HG02623 (cell line): ENCODE measurements around the gene LGALS16.
"Not testable (repeated sequence)": the region's sequence is repeated elsewhere in the genome, so short reads cannot be mapped to it uniquely, and the experiment has no call there.

Source experiments
- ATAC-seq: cut with Tn5 transposase; IDR thresholded peaks from one replicate; pipeline ENCODE4 v1.9.1; 2021; ENCODE audit warnings: moderate library complexity; ENCODE audit not compliant: unreplicated experiment

The LGALS16 gene

DNA sequence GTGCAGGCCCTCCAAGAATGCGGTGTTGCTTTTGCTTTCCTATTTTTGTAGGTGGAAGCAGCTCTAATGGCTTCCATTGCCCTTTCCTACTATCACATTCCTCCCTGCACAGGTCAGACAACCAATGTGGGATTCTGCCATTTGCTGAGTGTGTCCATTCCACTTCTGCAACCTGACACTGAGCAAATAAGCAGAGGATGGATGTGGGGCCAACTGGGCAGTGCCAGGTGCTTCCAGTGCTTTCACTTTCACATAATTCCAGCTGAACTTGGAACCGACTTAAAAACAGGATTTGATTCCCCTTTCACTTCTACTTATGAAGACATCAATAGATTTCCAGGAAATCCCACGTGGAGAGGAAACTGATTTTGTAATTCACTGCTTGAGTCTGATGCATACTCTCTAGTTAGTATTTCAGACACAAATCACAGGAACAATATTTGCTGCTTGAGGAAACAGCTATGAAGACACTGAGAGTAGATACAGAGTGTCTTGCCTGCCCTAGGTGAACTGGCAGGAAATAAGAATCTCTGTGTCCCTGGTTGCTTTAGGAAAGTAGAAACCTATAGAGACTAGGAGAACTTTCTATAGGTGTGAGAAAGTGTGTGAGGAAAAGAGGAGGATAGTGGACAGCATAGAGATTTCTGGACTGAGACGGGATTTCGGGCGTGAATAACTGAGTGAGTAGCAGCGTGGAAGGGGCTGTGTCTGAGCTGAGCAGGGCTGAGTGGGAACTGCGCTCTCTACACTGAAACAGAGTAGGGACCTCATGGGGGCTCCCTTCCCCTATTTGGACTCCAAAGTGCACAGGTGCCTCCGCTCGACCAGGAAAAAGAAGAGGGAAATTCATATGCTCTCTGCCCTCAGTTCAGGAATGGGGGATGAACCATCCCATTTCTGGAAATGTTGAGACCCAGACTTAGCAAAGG is 22.5 kb downstream of the LGALS16 start:
- ATAC-seq = no peak

DNA sequence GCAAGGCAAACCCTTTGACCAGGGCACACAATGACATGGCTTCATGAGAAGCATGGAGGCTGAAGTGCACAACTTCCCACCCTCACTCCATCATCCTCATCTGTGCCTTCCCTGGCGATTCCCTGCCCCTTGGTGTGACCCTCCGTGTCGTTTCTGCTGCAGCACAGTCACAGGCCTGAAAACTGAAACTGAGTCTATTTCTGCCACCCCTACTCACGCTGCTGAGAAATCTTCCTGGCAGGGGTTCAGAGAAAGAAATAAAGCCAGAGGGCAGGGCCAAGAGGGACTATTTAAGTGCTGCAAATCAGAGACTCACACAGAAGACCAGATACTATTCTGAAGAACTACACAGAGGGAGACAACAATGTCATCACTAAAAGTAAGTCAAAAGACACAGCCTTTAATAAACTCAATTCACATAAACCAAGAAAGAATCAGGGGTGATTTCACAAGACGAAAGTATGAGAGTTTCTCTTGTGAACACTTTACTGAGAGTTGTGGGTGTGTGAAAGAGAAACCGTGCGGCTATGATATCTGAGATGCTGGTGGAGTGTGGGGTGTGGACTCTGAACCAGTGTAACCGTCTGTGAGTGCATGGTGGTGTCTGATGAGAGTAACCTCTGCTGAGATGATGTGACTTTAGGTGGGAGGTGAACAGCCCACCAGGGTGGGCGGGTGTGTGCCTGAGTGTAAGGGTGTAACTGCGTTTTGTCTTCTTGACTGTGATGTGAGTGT is 23.5 kb downstream of the LGALS16 start:
- ATAC-seq = no peak

DNA sequence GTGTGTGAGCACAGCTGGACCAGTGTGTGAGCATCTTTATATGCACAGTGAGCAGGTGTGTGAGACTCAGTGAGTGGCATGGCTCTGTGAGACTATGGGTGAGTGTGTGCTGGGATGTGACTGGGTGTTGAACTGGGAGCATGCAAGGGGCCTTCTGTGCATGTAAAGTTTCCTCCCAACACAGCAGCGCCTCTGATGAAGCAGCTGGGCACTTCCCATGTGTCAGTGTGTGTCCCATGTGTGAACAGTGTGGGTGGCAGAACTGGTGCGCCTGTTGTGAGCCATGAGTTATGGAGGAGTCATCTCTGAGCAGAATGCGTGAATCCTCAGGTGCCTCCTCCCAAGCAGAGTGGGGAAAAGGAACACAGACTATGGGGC is 24.1 kb downstream of the LGALS16 start:
- no peak for ATAC-seq

DNA sequence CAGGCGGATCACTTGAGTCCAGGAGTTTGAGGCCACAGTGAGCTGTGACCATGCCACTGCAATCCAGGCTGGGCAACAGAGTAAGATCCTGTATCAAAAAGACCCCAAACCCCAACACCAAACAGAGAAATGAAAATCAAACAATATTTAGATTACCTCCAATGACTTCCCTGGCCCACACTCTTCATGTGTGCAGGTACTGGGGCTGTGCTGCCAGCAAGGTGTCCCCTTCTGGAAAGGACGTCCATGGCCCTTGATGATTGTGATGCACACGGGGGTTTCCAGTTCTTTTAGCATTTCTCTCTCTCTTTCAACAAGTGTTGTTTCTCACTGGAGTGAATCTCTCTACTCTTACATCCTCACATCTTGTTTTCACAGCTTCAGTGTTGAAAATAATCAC is 24.9 kb downstream of the LGALS16 start:
- no peak for ATAC-seq

DNA sequence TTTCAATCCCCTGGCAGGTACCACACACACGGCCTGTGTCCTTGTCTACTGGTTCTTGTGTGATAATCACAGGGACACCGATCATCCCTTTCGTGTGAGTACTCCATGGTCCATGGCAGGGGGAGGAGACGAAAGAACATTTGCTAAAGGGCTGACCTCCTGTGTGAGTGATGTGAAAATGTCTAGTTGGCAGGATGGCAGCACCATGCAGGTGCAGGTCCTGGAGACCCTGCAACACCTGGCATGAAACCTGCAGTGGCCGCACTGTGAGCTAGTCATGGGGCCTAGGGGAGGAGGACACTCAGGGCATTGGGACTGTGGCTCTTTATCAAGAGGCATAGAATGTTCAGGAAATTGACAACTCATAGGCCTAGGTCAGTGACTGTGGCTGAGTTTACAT is 25.7 kb downstream of the LGALS16 start:
- ATAC-seq = no peak

DNA sequence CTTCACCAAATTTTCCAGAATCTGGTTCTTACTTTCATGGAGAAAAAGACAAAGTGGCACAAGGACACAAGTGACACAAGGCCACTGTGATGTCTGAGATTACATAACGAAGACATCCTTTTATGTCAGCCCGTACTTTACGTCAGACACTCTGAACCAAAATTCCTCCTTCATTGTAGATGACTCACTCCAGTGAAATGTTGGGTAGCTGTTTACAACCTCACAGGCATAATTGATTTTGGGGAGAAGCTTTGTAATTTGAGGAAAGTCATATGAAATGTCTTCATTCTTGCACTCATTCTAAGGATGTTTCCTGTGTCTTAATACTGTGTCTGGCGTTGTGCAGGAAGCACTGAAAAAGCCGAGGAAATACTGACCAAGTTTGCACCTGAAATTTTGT is 28.6 kb downstream of the LGALS16 start:
- ATAC-seq = no peak

DNA sequence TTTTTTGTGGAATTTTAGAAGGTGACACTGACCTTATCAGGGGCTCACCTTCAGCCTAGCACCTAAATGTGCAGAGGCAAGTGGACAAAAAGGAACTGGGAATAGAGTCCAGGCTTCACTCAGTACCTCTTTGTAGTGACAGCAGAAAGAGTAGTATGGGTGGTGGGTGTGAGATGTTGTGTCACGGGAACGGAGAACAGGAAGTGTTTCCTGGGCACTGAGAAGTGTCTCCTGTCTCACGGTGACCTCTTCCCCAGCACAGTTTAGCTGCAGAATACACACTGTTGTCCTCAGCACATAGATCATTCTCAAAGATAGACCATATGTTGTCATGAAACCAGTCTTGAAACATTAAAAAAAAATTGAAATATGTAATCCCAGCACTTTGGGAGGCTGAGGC is 31.0 kb downstream of the LGALS16 start:
- ATAC-seq = no peak

DNA sequence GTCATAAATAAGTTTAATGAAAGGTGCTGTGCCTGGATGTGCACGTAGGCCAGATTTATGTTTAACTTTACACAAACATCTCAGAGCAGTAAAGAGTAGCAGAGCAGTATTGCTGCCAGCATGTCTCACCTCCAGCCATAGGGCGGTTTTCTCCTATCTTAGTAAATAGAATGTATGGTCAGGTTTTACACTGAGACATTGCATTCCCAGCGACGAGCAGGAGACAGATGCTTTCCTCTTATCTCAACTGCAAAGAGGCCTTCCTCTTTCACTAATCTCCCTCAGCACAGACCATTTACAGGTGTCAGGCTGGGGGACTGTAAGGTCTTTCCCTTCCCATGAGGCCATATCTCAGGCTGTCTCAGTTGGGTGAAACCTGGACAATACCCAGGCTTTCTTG is 32.9 kb downstream of the LGALS16 start:
- ATAC-seq = not testable (repeated sequence)

DNA sequence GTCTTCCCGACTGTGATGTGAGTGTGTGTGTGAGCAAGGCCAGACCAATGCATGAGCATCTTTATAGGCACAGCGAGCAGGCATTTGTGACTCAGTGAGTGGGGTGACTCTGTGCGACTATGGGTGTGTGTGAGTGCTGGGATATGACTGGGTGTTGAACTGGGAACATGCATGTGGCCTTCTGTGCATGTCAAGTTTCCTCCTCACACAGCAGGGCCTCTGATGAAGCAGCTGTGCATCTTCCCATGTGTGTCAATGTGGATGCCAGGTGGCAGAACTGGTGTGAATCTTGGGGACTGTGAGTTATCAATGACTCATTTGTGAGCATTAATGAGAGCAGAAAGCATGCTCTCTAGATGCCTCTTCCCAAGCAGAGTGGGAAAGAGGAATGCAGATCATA is 36.5 kb downstream of the LGALS16 start:
- ATAC-seq = no peak

DNA sequence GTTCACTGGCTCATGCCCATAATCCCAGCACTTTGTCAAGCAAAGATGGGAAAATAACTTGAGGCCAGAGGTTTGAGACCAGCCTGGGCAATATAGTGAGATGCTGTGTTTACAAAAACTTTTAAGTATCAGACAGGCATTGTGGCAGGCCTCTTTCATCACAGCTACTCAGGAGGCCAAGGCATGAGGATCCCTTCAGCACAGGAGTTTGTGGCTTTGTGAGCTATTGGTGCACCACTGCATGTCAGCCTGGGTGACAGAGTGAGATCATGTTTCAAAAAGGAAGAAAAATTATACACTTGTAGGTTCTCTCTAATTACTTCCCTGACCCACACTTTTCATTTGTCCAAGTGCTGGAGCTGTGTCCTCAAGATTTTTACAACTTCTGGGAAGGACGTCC is 37.1 kb downstream of the LGALS16 start:
- ATAC-seq = no peak

DNA sequence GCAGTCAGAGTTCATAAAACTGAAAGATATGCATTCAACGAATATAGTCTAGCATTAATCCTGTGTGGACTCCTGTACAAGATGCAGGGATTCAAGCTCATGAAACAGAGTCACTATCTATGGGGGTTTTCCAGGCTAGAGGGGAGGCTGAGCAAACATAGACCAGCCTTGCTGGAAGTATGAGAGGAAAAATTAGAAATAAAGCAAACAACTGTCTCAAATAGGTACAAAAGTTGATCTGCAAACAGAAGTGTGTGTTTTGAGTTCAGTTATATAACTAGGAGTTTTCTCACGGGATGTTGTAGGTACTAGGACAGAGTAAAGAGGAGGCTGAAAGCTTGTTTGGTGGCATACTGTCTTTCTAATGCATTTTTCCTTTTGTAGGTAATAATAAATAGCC is 40.0 kb downstream of the LGALS16 start:
- ATAC-seq = no peak

DNA sequence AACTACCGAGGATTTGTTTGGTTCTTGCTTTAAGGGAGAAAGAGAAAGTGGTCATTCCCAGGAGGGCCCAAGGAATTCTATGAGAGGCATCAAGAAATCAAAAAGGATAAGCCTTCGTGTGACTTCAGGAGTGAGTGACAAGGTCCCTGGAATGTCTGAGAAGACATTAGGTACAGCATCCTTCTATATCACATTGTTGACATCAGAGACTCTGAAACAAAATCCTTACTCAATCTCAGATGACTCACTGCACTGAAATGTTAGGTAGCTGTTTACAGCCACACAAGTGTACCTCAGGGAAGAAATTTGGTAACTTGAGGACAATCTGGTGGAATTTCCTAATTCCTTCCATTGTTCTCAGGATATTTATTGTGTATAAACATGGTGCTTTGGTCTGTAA is 40.7 kb downstream of the LGALS16 start:
- ATAC-seq = no peak

DNA sequence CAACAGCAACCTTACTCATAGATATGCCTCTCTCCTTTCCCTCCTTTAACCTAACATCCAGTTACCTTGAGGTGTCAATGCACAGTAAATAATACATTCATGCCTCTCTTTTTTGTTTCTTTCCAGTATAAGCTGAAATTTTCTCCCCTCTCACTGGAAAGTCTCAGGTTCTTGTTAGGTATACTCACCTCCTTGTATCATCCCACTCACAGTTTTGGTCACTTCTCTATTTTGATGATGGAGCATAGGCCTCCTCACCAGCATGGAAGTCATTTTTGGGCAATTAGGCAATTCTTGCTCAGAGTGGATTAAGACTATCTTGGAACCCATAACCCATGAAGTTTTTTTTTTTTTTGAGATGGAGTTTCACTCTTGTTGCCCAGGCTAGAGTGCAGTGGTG is 42.8 kb downstream of the LGALS16 start:
- no peak for ATAC-seq

DNA sequence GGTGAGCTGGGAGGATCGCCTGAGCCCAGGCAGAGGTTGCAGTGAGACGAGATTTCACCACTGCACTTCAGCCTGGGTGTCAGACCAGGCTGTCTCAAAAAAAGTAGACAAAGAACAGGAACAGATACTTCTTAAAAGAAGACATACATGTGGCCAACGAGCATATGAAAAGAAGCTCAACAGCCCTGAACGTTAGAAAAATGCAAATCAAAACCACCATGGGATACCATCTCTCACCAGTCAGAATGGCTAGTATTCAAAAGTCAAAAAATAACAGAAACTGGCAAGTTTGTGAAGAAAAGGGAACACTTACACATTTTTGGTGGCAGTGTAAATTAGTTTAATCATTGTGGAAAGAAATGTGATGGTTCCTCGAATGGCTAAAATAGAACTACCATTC is 45.6 kb downstream of the LGALS16 start:
- ATAC-seq = no peak

DNA sequence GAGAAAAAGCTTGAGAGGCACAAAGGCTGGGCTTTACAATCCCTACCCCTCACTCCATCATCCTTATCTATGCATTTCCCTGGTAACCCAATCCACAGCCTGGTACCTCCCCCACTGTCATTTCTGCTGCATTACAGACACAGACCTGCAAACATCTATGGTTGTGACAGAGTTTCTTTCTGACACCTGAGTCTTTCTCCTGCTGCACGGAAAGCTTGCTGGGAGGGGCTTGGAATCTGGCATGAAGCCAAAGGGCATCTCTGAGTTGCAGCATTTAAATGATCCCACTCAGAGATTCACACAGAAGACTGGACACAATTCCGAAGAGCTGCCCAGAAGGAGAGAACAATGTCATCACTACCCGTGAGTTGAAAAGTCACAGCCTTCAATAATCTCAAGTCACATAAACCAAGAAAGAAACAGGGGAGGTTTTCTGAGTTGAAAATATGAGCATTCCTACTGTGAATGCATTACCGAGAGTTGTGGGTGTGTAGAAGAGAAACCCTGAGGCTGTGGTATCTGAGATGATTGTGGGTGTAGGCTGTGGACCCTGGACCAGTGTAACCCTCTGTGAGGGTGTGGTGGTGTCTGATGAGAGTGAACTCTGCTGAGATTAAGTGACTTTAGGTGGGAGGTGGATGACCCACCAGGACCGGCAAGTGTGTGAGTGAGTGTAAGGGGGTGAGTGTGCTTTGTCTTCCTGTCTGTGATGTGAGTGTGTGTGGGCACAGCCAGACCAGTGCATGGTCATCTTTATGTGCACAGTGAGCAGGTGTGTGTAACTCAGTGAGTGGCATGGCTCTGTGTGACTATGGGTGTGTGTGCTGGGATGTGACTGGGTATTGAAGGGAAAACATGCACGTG is 48.7 kb downstream of the LGALS16 start, which contains the start of gene LGALS14:
TSS of gene LGALS14 (plus strand) at position 301 of the 864 bp plus-strand sequence. CDS start at position 349, 48 bp downstream.
- ATAC-seq = no peak

DNA sequence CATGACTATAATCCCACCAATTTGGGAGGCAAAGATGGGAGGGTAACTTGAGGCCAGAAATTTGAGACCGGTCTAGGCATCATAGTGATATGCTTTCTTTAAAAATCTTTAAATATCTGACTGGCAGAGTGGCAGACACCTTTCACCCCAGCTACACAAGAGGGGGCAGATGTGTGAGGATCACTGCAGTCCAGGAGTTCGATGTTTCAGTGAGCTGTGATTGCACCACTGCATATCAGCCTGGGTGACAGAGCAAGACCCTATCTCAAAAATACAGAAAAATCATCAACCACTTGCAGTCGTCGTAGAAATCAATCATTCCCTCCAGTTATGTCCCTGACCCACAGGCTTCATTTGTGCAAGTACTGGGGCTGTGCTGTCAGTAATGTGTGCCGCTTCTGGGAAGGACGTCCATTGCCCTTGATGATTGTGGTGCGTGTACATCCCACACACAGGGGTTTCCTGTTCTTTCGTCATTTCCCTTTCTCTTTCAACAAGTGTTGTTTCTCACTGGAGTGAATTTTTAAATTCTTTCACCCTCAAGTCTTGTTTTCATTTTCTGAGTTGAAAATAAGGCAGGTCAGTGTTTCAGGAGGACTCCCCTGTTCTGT is 50.0 kb downstream of the LGALS16 start:
- no peak for ATAC-seq

DNA sequence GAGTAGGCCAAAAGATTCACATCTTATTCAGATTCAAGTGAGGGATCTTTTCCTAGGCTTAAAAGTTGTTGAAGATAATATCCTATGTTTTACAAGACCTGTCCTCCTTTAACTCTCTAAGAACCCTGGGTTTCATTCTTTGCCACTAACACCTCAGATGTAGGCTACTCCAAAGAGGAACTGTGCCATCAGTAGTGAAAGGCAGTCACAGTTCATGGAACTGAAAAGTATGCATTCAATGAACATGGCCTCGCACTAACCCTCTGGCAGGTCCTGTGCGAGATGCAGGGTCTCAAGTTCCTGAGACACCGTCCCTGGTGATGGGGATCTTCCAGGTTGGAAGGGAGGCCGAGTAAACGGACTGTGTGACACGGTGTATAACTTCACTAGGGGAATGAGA is 52.9 kb downstream of the LGALS16 start:
- ATAC-seq = no peak

DNA sequence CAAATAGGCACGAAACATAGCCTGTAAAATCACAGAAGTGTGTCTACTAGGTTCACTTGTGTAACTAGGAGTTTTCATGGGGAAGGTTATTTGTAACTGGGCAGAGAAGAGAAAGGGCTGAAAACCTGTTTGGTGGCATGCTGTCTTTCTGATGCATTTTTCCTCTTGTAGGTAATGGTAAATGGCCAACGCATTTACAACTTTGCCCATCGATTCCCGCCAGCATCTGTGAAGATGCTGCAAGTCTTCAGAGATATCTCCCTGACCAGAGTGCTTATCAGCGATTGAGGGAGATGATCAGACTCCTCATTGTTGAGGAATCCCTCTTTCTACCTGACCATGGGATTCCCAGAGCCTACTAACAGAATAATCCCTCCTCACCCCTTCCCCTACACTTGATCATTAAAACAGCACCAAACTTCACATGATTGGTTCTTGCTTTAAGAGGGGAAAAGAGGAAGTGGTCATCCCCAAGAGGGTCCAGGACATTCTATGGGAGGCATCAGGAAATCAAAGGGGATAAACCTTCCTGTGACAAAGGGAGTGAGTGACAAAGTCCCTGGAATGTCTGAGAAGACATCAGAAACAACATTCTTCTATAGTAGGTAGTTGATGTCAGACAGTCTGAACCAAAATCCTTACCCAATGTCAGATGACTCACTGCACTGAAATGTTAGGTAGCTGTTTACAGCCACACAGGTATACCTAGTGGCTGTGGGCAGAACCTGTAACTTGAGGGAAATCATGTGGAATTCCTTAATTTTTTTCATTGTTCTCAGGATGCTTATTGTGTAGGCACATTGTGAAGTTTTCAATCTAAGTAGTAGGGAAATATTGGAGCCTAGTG is 53.5 kb downstream of the LGALS16 start:
- ATAC-seq = no peak
